Epithelial cell of proximal tubule (primary cell): ENCODE measurements around the gene SPACDR. TPM values are rescaled to one million over a fixed set of nuclear protein-coding genes. Genes with fewer than 3 reads are reported as not detected.
"Not testable (repeated sequence)": the region's sequence is repeated elsewhere in the genome, so short reads cannot be mapped to it uniquely, and the experiment has no call there.

Experiments
- DNase-seq: peaks from one replicate; pipeline ENCODE4 v3.0.0-alpha.2; 2011; ENCODE audit warnings: low read depth
- H3K4me3 ChIP-seq: 2 replicates; pipeline ENCODE4 v1.5.1; 2011; ENCODE audit warnings: low read depth, mild to moderate bottlenecking, low read length
- total RNA-seq: library from RNA; depleted of rRNA; stranded (reverse); fragments of >200 nt; gene quantifications from 2 replicates; pipeline ENCODE4 v1.2.3, GENCODE V29; 2015
- TF ChIP-seq, protein P1 (sequence below): conservative IDR thresholded peaks from 2 replicates; pipeline ENCODE4 v1.5.1; 2012; ENCODE audit warnings: low read depth, mild to moderate bottlenecking, low read length

The SPACDR gene, protein sequence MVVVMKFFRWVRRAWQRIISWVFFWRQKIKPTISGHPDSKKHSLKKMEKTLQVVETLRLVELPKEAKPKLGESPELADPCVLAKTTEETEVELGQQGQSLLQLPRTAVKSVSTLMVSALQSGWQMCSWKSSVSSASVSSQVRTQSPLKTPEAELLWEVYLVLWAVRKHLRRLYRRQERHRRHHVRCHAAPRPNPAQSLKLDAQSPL
- 0.65 TPM in 1 of 2 replicates, not detected in the other for total RNA-seq

DNA sequence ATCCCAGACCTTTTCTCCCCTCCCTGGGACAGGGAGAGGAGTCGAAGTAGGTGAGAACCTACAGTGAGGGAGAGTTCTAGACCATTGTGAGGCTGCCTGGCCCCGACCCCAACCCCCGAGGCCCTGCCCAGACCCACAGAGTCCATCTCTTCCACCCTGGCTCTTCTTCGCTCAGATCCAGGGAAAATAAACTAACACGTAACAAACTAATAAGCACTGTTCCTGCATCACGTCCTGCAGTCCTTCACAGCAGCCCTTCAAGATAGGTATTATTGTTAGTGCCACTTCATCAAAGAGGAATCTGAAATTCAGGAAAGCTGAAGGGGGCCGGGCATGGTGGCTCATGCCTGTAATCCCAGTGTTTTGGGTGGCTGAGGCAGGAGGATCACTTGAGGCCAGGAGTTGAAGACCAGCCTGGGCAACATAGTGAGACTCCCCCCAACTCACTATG lies at the start of gene SPACDR:
Gene SPACDR, minus strand, starts transcription at position 51 of the 451 bp plus-strand sequence. CDS start 235 bp downstream, outside the sequence.
- DNase-seq = no peak
- TF ChIP-seq, protein P1, sequence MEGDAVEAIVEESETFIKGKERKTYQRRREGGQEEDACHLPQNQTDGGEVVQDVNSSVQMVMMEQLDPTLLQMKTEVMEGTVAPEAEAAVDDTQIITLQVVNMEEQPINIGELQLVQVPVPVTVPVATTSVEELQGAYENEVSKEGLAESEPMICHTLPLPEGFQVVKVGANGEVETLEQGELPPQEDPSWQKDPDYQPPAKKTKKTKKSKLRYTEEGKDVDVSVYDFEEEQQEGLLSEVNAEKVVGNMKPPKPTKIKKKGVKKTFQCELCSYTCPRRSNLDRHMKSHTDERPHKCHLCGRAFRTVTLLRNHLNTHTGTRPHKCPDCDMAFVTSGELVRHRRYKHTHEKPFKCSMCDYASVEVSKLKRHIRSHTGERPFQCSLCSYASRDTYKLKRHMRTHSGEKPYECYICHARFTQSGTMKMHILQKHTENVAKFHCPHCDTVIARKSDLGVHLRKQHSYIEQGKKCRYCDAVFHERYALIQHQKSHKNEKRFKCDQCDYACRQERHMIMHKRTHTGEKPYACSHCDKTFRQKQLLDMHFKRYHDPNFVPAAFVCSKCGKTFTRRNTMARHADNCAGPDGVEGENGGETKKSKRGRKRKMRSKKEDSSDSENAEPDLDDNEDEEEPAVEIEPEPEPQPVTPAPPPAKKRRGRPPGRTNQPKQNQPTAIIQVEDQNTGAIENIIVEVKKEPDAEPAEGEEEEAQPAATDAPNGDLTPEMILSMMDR = no peak
- no peak within 1 kb of the TSS for H3K4me3 ChIP-seq

DNA sequence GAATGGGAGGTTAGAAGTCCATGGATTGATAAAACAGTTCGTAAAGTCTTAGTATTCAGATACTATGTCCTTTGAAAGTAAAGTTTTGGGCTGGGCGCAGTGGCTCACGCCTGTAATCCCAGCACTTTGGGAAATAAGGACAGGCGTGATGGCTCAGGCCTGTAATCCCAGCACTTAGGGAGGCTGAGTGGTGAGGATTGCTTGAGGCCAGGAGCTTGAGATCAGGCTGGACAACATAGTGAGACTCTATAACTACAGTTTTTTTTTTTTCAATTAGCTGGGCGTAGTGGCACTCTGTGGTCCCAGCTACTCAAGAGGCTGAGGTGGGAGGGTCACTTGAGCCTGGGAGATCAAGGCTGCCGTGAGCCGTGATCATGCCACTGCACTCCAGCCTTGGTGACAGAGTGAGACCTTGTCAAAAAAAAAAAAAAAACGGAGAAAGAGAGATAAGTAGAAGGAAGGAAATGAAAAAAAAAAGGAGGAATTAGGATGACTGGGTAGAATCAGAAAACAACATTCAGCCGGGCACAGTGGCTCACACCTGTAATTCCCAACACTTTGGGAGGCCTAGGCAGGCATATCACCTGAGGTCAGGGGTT lies 49.3 kb upstream of the SPACDR start:
- no peak for DNase-seq
- TF ChIP-seq, protein P1 = no peak
- H3K4me3 ChIP-seq = no peak overlapping the region

DNA sequence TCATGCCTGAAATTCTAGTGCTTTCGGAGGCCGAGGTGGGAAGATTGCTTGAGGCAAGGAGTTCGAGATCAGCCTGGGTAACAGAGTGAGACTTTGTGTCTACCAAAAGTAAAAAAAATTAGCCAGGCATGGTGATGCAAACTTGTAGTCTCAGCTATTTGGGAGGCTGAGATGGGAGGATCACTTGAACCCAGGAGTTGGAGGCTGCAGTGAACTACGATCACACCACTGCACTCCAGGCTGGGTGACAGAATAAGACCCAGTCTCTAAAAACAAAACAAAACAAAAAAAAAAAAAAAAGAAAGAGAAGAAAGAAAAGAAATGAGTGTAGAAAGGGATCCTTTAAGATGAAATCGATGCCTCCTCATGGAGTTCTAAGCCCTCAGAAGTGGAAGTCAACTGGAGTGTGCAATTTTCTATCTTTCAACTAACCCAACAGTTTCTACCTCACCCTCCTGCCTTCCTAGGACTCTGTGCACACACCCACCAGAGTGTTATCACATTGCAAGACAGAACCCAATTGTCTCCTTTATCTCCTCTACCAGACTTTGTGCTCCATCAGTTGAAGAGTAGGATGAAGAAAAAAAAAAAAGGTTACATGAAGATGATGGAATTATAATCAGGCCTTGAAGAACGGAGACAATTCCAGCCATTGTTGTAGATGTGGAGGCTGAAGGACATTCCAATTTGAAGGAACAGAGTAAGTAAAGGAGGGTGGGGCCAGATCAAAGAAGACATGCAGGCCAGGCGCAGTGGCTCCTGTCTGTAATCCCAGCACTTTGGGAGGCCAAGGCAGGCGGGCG lies 46.6 kb upstream of the SPACDR start:
- no peak for DNase-seq
- no peak overlapping the region for H3K4me3 ChIP-seq
- TF ChIP-seq, protein P1 = no peak

DNA sequence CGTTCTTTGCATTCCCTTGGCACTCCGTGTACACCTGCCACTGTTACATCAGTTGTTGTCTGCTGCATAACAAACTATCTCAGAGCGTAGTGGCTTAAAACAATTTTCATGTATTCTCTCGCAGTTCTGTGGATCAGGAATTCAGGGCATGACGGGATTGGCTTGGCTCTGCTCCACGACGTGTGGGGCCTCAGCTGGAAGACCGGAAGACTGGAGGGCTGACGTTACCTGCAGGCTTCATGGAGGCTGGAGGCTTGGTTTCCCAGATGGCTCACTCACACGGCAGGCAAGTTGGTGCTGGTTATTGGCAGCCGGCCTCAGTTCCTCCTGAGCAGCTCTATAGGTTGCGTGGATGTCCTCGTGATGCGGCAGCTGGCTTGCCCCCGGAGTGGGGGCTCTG lies 45.2 kb upstream of the SPACDR start:
- H3K4me3 ChIP-seq = no peak overlapping the region
- no peak for DNase-seq

DNA sequence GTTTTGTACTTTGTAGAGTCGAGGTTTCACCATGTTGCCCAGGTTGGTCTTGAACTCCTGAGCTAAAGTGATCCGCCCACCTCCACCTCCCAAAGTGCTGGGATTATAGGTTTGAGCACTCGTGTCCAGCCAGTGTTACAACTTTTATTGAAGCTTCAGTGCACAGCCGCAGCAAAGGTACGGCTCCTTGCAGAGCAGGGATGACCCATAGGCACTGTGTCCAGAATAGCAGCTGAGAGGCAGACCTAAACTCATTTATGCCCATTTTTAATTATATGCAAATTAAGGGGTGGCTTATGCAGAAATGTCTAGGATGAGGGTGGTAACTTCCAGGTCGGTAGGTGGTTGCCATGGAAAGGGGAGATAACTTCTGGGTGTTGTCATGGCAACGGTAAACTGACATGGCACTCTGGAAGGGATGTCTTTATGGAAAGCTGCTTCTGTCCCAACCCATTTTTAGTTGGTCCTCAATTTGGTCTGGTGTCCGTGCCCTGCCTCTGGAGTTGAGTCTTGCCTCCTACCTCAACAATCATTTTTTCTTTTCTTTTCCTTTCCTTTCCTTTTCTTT lies 42.4 kb upstream of the SPACDR start:
- DNase-seq = no peak
- H3K4me3 ChIP-seq = no peak overlapping the region
- TF ChIP-seq, protein P1 = no peak

More for the DNA sequence above, 45.2 kb upstream of the SPACDR start:
- TF ChIP-seq, protein P1 = no peak

DNA sequence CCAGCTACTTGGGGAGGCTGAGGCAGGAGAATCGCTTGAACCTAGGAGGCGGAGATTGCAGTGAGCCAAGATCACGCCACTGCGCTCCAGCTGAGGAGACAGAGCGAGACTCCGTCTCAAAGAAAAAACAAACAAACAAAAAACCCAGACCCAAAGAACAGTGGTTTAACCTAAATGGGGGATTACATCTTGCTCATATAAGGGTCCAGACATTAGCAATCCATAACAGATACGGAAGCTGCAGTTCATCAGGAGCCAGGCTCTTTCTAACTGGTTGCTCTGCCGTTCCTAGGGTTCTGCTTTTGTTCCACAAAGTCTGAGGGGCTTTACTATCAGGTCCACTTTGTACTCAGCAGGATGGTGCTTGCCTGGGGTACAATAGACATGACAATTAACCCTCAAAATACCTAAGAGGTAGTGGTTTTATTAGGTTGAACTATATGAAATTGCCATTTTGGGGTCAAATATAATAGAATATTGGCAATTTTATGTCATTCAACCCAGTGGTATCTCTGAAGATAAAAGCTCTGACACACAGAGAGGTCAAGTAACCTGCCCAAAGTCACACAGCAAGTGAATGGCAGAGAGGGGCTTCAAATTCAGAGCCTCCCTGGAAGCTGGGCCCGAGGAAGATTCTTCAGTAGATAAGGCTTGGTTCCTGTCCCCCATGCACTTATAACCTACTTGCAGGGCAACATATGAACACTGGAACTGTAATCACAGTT lies 41.0 kb upstream of the SPACDR start:
- no peak overlapping the region for H3K4me3 ChIP-seq
- DNase-seq = no peak
- TF ChIP-seq, protein P1 = no peak

DNA sequence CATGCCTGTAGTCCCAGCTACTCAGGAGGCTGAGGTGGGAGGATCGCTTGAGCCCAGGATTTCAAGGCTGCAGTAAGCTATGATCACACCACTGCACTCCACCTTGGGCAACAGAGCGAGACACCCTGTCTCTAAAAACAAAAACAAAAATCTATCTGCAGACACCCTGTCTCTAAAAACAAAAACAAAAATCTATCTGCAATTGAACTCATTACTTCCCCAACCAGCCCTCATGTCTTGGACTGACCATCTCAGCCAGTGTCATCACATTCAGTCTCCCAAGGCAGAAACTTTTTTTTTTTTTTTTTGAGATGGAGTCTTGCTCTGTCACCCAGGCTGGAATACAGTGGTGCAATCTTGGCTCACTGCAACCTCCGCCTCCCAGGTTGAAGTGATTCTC lies 40.0 kb upstream of the SPACDR start:
- DNase-seq, H3K4me3 ChIP-seq: not testable (repeated sequence)

DNA sequence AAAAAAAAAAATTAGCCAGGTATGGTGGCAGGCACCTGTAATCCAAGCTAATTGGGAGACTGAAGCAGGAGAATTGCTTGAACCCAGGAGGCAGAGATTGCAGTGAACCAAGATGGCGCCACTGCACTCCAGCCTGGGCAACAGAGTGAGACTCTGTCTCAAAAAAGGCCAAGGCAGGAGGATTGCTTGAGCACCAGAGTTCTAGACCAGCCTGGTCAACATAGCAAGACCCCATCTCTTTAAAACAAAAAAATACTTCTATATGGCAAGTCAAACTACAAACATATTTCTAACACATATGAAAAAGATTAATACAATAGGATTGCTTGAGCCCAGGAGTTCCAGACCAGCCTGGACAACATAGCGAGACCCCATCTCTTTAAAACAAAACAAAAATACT lies 36.7 kb upstream of the SPACDR start:
- not testable (repeated sequence) for H3K4me3 ChIP-seq, DNase-seq
